ENCODE results near the gene UBL7.

The UBL7 gene

DNA sequence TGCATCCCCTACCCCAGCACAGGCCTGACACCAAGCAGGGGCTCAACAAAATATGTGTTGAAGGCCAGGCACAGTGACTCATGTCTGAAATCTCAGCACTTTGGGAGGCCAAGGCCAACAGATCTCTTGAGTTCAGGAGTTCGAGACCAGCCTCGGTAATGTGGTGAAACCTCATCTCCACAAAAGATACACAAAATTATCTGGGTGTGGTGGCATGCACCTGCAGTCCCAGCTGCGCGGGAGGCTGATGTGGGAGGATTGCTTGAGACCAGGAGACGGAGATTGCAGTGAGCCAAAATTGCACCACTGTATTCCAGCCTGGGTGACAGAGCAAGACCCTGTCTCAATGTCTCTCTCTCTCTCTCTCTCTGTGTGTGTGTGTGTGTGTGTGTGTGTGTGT lies 62.8 kb downstream of the UBL7 start:
- DNase-seq (ENCODE audit: low read depth) = no peak
- no peak overlapping the region for H3K4me3 ChIP-seq (ENCODE audit: control insufficient read depth, low read depth, low read length)
- TF ChIP-seq, protein P1, sequence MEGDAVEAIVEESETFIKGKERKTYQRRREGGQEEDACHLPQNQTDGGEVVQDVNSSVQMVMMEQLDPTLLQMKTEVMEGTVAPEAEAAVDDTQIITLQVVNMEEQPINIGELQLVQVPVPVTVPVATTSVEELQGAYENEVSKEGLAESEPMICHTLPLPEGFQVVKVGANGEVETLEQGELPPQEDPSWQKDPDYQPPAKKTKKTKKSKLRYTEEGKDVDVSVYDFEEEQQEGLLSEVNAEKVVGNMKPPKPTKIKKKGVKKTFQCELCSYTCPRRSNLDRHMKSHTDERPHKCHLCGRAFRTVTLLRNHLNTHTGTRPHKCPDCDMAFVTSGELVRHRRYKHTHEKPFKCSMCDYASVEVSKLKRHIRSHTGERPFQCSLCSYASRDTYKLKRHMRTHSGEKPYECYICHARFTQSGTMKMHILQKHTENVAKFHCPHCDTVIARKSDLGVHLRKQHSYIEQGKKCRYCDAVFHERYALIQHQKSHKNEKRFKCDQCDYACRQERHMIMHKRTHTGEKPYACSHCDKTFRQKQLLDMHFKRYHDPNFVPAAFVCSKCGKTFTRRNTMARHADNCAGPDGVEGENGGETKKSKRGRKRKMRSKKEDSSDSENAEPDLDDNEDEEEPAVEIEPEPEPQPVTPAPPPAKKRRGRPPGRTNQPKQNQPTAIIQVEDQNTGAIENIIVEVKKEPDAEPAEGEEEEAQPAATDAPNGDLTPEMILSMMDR (IDR thresholded peaks at IDR 0.05; ENCODE audit: control insufficient read depth, insufficient read depth, low read depth, low read length, missing control alignments) = no peak

DNA sequence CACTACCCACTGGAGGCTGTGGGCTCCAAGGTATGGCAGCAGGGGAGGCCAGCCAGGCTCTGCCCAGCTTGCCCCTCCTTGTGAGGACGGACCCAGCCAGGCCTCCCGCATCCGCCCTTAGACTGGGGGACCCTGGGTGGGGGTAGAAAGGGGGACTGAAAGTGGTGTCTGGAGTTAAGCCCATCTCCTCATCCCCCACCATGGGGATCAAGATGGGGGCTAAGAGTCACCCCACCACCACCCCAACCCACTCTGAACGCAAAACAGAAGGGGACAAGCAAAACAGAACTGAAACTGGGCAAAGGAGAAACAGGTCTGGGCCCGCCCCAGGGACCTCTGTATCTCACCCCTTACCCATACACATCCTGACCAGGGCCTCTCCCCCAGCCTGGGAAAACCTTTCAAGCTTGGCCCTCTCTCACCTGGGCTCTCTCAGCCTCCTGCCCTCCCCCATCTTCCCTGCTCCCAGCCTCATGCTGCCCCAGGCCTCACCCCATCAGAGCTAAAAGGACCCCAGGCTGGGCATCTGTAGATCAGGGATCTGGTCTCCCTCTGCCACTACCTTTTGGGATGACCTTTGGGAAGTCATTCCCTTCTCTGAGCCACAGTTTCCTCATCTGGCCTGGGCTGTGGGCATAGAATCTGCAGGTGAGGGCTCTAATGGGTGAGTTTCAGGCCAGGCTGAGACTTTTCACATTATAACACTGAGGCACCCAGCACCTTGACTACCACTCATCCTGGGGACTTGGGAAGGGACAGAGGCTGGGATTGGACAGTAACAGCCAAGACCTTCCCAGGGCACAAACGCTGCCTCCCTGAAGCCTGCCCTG lies 63.5 kb downstream of the UBL7 start:
- no peak overlapping the region for H3K4me3 ChIP-seq (ENCODE audit: control insufficient read depth, low read depth, low read length)
- TF ChIP-seq, protein P1 (IDR thresholded peaks at IDR 0.05; ENCODE audit: control insufficient read depth, insufficient read depth, low read depth, low read length, missing control alignments) = no peak
- no peak for DNase-seq (ENCODE audit: low read depth)

DNA sequence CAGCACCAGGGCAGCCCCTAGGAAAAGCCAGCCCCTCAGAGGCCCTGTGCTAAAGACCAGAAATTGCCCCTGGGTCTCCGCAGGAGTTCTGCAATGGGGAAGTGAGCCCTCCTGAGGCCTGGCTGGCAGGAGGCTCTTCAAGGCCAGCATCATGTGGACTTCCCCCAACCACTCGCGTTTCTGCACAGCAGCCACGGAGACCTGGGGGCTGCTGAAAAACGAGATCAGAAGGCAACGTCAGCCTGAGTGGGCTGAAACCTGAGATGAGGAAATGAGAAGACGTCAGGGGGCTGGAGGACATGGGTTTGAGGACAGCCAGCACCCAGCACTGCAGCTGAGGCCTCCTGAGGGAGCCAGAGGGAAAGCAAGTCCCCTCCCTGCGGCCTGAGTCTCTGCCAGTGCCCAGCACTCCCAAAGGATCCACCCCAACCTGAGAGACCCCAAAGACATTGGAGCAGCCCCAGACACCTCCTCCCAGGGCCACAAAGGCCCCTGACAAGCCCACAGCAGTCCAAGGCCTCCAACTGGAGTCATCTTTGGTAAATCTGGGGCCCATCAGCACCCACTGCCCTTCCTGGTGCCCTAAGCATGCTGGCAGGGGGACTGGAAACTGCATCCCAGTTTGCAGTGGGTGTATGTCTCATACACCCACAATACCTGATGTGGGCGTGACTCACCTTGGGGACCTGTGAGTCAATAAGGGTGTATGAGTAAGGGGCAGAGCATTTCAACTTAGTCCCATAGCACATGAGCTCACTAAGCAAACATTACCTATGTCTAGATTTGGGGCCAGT lies 64.3 kb downstream of the UBL7 start:
- DNase-seq (ENCODE audit: low read depth) = no peak

DNA sequence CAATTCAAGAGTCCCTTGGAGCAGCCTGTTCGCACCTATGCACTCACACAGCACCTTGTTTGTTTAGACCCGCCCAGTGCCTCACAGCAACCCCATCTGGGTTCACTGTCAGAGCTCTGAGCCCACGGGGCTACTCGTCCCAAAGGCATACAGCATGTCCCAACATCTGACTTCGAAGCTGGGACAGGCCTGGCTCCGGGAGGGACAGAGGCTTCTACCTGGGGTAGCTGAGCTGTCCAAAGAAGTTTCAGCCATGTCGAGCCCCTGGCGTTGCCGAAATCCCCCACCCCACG lies 64.9 kb downstream of the UBL7 start:
- no peak for DNase-seq (ENCODE audit: low read depth)
- TF ChIP-seq, protein P1 (IDR thresholded peaks at IDR 0.05; ENCODE audit: control insufficient read depth, insufficient read depth, low read depth, low read length, missing control alignments) = no peak
- H3K4me3 ChIP-seq (ENCODE audit: control insufficient read depth, low read depth, low read length) = no peak overlapping the region

More for the DNA sequence above, 64.3 kb downstream of the UBL7 start:
- no peak overlapping the region for H3K4me3 ChIP-seq (ENCODE audit: control insufficient read depth, low read depth, low read length)
- TF ChIP-seq, protein P1 (IDR thresholded peaks at IDR 0.05; ENCODE audit: control insufficient read depth, insufficient read depth, low read depth, low read length, missing control alignments) = no peak
